Suprapubic skin (tissue), 4 donors: ENCODE measurements around the gene KLHDC7B. TPM values are rescaled to one million over a fixed set of nuclear protein-coding genes. Genes with fewer than 3 reads are reported as not detected.

Experiments
- DNase-seq, 2 donors: peaks; one replicate each; pipeline ENCODE4 v3.0.0-alpha.2; 2019; ENCODE audit warnings: low spot score in 2 of 2
- H3K27ac ChIP-seq: fragments of 200-600 bp; sonication (generic); one replicate; pipeline ENCODE4 v1.5.1; 2019
- H3K27me3 ChIP-seq: fragments of 200-600 bp; sonication (generic); one replicate; pipeline ENCODE4 v1.5.1; 2019
- H3K36me3 ChIP-seq: fragments of 200-600 bp; sonication (generic); one replicate; pipeline ENCODE4 v1.5.1; 2019
- H3K4me1 ChIP-seq: fragments of 200-600 bp; sonication (generic); one replicate; pipeline ENCODE4 v1.5.1; 2019
- H3K4me3 ChIP-seq: fragments of 200-600 bp; sonication (generic); one replicate; pipeline ENCODE4 v1.5.1; 2019; ENCODE audit warnings: mild to moderate bottlenecking
- H3K9me3 ChIP-seq: fragments of 200-600 bp; sonication (generic); one replicate; pipeline ENCODE4 v1.5.1; 2019
- EP300 ChIP-seq: sonication (generic); formaldehyde crosslinking; IDR thresholded peaks from one replicate; pipeline ENCODE4 v1.6.1; 2017; ENCODE audit warnings: antibody characterized with exemption
- POLR2A ChIP-seq, 2 donors: fragments of 450-650 bp; IDR thresholded peaks; one replicate each; pipeline ENCODE4 v1.6.1; 2017; ENCODE audit warnings: antibody characterized with exemption in 2 of 2, mild to moderate bottlenecking in 2 of 2, moderate library complexity in 2 of 2
- POLR2AphosphoS5 ChIP-seq, 3 donors: sonication (generic); formaldehyde crosslinking; IDR thresholded peaks; one replicate each; pipeline ENCODE4 v1.6.1; 2017; ENCODE audit warnings: antibody characterized with exemption in 3 of 3
- WGBS: methylation state at CpG from one replicate; pipeline ENCODE4 v1.1.5; 2018; 5-methylcytosine and 5-hydroxymethylcytosine counted together
- total RNA-seq, 4 donors: library from RNA; depleted of rRNA; stranded (reverse); fragments of >200 nt; gene quantifications; one replicate each; pipeline ENCODE4 v1.1.0, GENCODE V29; 2016
- TF ChIP-seq, protein P1 (sequence below), 2 donors: fragments of 200-600 bp in 1 of 2; fragments of 450-650 bp in 1 of 2; sonication (generic) in 1 of 2; IDR thresholded peaks; one replicate each; pipeline ENCODE4 v1.5.1; 2016 to 2019; ENCODE audit warnings: antibody characterized with exemption in 2 of 2, mild to moderate bottlenecking in 1 of 2, moderate library complexity in 1 of 2

KLHDC7B gene
- total RNA-seq, 4 donors from 2014 or later: 0.26 TPM; not detected in 3

GRCh38 chr22:50568626-50569025 lies 22.9 kb downstream of the KLHDC7B start:
- no peaks in the 10 kb centered on the region for H3K27me3 ChIP-seq
- H3K4me3 ChIP-seq: no peak overlapping the region
- H3K27ac ChIP-seq: no peak overlapping the region
- TF ChIP-seq EP300: no peak
- TF ChIP-seq, protein P1, sequence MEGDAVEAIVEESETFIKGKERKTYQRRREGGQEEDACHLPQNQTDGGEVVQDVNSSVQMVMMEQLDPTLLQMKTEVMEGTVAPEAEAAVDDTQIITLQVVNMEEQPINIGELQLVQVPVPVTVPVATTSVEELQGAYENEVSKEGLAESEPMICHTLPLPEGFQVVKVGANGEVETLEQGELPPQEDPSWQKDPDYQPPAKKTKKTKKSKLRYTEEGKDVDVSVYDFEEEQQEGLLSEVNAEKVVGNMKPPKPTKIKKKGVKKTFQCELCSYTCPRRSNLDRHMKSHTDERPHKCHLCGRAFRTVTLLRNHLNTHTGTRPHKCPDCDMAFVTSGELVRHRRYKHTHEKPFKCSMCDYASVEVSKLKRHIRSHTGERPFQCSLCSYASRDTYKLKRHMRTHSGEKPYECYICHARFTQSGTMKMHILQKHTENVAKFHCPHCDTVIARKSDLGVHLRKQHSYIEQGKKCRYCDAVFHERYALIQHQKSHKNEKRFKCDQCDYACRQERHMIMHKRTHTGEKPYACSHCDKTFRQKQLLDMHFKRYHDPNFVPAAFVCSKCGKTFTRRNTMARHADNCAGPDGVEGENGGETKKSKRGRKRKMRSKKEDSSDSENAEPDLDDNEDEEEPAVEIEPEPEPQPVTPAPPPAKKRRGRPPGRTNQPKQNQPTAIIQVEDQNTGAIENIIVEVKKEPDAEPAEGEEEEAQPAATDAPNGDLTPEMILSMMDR (IDR thresholded peaks at IDR 0.05): no peak
- no peak for TF ChIP-seq POLR2A (IDR thresholded peaks at IDR 0.05)
- TF ChIP-seq POLR2AphosphoS5 (IDR thresholded peaks at IDR 0.05): no peak
- peaks cover 29% of the 10 kb centered on the region for H3K36me3 ChIP-seq
- no peaks in the 10 kb centered on the region for H3K9me3 ChIP-seq
- peak in 1 of 2 donors; percentile 46 for DNase-seq
- H3K4me1 ChIP-seq: peaks cover 4% of the 10 kb centered on the region
- 80% methylated on average over 5 of the region's 7 CpGs for WGBS

DNA sequence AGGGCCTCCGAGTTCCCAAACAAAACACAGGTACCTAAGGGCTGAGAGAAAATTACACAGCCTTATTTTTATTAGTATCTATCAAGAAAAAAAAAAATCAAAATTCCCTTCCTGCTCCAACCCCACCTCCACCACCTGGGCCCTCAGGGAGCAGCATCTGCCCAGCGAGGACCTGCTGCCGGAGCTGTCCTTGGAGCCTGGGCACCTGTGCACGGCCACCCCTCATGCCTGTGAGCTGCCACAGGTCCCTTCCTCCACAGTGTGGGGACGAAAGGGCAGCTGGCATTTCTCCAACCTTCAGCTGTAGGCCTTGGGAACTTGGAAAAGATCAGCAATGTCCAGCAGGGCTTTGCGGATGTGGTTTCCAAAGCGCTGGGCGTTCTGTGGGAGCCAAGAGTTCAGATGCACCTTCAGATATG lies 23.4 kb downstream of the KLHDC7B start:
- H3K36me3 ChIP-seq: peaks cover 29% of the 10 kb centered on the region
- H3K27me3 ChIP-seq: no peaks in the 10 kb centered on the region
- no peaks in the 10 kb centered on the region for H3K4me1 ChIP-seq
- no peak overlapping the region for H3K27ac ChIP-seq
- no peak for TF ChIP-seq POLR2AphosphoS5 (IDR thresholded peaks at IDR 0.05)
- TF ChIP-seq, protein P1 (IDR thresholded peaks at IDR 0.05): no peak
- no peak for TF ChIP-seq EP300
- no peak for TF ChIP-seq POLR2A (IDR thresholded peaks at IDR 0.05)
- DNase-seq: no peak
- H3K4me3 ChIP-seq: no peak overlapping the region
- H3K9me3 ChIP-seq: no peaks in the 10 kb centered on the region
- WGBS: 93% methylated on average over 8 of the region's 8 CpGs

DNA sequence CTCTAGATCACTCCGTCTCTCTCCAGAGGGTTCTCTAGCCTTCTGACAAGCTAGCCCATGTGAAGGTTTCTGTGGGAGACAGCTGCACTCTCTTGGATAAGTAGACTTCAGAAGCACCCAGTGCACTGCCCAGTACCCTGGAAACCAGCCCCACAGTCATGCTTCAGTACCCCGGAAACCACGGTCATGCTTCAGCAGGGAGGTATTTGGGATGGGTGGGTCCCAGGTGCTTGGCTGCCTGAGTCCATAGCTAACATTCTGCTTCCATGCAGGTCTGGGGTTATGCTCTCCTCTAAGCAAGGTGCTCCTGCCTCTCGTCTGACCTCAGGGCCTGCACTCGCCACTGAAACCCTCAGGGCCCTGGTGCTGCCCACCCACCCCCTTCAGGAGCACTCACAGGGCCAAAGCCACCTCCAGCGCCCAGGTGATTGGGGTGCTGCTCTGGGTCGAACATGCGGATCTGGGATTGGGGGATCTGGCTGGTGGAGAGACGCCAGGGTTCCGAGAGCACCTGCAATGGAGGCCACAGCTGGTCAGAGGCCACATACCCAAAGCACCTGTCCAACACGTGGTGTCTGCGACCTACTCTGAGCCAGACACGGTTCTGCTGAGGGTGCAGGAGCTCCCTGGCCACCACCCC lies 24.3 kb downstream of the KLHDC7B start:
- 94% methylated on average over 10 of the region's 13 CpGs for WGBS
- Histone ChIP-seq H3K4me1 (no peaks in the 10 kb centered on the region), H3K27ac (no peak overlapping the region), H3K36me3 (peaks cover 29% of the 10 kb centered on the region), H3K4me3 (no peak overlapping the region), H3K27me3 (no peaks in the 10 kb centered on the region), H3K9me3 (no peaks in the 10 kb centered on the region)
- DNase-seq: peak in 1 of 2 donors; percentile 59
- TF ChIP-seq POLR2A (IDR thresholded peaks at IDR 0.05) (no peak), POLR2AphosphoS5 (IDR thresholded peaks at IDR 0.05) (no peak), EP300 (no peak)
- TF ChIP-seq, protein P1 (IDR thresholded peaks at IDR 0.05): no peak

GRCh38 chr22:50570861-50571260 lies 25.2 kb downstream of the KLHDC7B start:
- no peak overlapping the region for H3K4me3 ChIP-seq
- peaks cover 29% of the 10 kb centered on the region for H3K36me3 ChIP-seq
- 92% methylated on average over 10 of the region's 12 CpGs for WGBS
- H3K27me3 ChIP-seq: no peaks in the 10 kb centered on the region
- H3K9me3 ChIP-seq: no peaks in the 10 kb centered on the region
- peak in 1 of 2 donors; percentile 47 for DNase-seq
- no peak overlapping the region for H3K27ac ChIP-seq
- TF ChIP-seq EP300: no peak
- TF ChIP-seq POLR2AphosphoS5 (IDR thresholded peaks at IDR 0.05): no peak
- no peaks in the 10 kb centered on the region for H3K4me1 ChIP-seq

DNA sequence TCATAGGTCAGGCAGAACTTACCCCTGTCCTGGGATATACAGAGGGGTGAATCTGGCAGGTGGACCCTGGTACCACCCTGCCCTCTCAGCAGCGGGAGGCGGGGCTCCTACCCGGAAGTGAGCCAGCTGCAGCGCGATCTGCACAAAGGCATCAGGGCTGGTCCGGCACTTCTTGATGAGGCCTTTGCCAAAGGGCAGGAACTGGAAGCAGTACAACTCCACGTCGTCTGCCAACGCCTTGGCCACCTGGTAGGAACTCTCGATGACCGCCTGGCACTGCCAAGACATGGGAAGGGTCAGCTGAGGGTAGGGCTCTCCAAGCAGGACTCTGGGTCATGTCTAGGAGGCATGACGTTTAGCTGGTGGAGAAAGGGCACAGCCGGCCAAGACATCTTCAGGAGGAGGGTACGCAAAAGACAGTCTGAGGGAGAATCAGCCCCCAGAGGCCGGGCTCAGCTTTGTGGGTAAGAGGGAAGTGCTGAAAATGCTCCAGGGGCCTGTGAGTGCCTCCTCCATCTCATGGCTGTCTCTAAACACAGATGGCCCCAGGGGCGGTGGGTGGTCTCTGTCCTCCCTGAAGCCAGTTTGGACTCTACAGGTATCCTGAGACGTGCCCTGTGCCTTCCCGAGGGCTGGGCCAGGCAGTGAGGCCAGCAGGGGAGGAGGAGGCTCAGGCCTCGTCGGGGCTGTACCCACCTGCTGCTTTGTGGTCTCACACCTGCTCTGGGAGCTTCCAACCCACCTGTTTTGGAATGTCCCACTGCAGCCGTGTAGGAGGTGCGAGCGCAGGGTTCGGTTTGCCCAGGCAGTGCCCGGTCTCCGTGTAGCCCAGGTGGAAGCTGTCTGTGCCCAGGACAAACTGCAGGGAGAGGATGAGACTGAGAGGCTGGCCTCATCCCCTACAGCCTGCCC lies 25.8 kb downstream of the KLHDC7B start:
- WGBS: 84% methylated on average over 14 of the region's 26 CpGs
- H3K4me3 ChIP-seq: no peak overlapping the region
- TF ChIP-seq POLR2AphosphoS5 (IDR thresholded peaks at IDR 0.05) (no peak), EP300 (no peak), POLR2A (IDR thresholded peaks at IDR 0.05) (no peak)
- TF ChIP-seq, protein P1 (IDR thresholded peaks at IDR 0.05): no peak
- H3K9me3 ChIP-seq: no peaks in the 10 kb centered on the region
- DNase-seq: peak in 1 of 2 donors; percentile 55
- H3K27me3 ChIP-seq: no peaks in the 10 kb centered on the region
- H3K4me1 ChIP-seq: no peaks in the 10 kb centered on the region
- H3K27ac ChIP-seq: no peak overlapping the region
- peaks cover 29% of the 10 kb centered on the region for H3K36me3 ChIP-seq
